OCI-LY1 (cell line): ENCODE measurements around the gene ZNF574.

Source experiments
- H2AFZ ChIP-seq: fragments of 200-600 bp; sonication (generic), shearing (Covaris generic); 2 replicates; pipeline ENCODE4 v1.6.0; 2014; ENCODE audit warnings: antibody characterized with exemption, mild to moderate bottlenecking, low read length
- H3F3A ChIP-seq: fragments of 200-600 bp; sonication (generic), shearing (Covaris generic); 2 replicates; pipeline ENCODE4 v1.6.0; 2014; ENCODE audit warnings: mild to moderate bottlenecking, antibody characterized with exemption, low read length, moderate library complexity; ENCODE audit not compliant: insufficient read depth
- H3K27ac ChIP-seq: fragments of 200-600 bp; sonication (generic); 2 replicates; pipeline ENCODE4 v1.5.1; 2014; ENCODE audit warnings: low read length, mixed run types, mild to moderate bottlenecking, low read depth; ENCODE audit not compliant: poor library complexity, severe bottlenecking
- H3K27me3 ChIP-seq: fragments of 200-600 bp; sonication (generic); 2 replicates; pipeline ENCODE4 v1.6.0; 2014; ENCODE audit warnings: antibody characterized with exemption, mild to moderate bottlenecking, low read length, moderate library complexity; ENCODE audit not compliant: insufficient read depth
- H3K36me3 ChIP-seq: fragments of 200-600 bp; sonication (generic); 2 replicates; pipeline ENCODE4 v1.6.1; 2014; ENCODE audit warnings: mild to moderate bottlenecking, antibody characterized with exemption, low read length, moderate library complexity, mixed read lengths; ENCODE audit not compliant: insufficient read depth
- H3K4me1 ChIP-seq: fragments of 200-600 bp; sonication (generic); 2 replicates; pipeline ENCODE4 v1.5.1; 2014; ENCODE audit warnings: mild to moderate bottlenecking, low read length, moderate library complexity; ENCODE audit not compliant: insufficient read depth, severe bottlenecking
- H3K4me2 ChIP-seq: fragments of 200-600 bp; sonication (generic), shearing (Covaris generic); 2 replicates; pipeline ENCODE4 v1.6.1; 2014; ENCODE audit warnings: low read length
- H3K4me3 ChIP-seq: fragments of 200-600 bp; sonication (generic); 2 replicates; pipeline ENCODE4 v1.5.1; 2014; ENCODE audit warnings: low read length, low read depth, mild to moderate bottlenecking, mixed read lengths; ENCODE audit not compliant: poor library complexity, severe bottlenecking
- H3K79me2 ChIP-seq: fragments of 200-600 bp; shearing (Covaris generic); 2 replicates; pipeline ENCODE4 v1.6.1; 2016; ENCODE audit warnings: mixed run types, low read length, mixed read lengths; ENCODE audit not compliant: insufficient read depth
- H3K9ac ChIP-seq: fragments of 200-600 bp; sonication (generic), shearing (Covaris generic); 2 replicates; pipeline ENCODE4 v1.6.1; 2014; ENCODE audit warnings: mild to moderate bottlenecking, low read length, mixed read lengths
- H3K9me2 ChIP-seq: fragments of 200-600 bp; sonication (generic), shearing (Covaris generic); 2 replicates; pipeline ENCODE4 v1.6.1; 2014; ENCODE audit warnings: low read depth, mild to moderate bottlenecking, low read length, mixed read lengths
- H3K9me3 ChIP-seq: fragments of 200-600 bp; shearing (Covaris generic); 2 replicates; pipeline ENCODE4 v1.6.1; 2014; ENCODE audit warnings: low read length, mixed read lengths
- H4K20me1 ChIP-seq: fragments of 200-600 bp; sonication (generic), shearing (Covaris generic); 2 replicates; pipeline ENCODE4 v1.6.0; 2016; ENCODE audit warnings: mild to moderate bottlenecking, low read length; ENCODE audit not compliant: insufficient read depth
- CTCF ChIP-seq: fragments of 200-600 bp; sonication (generic), shearing (Covaris generic); IDR thresholded peaks from 2 replicates; pipeline ENCODE4 v1.5.1; 2017; ENCODE audit warnings: mild to moderate bottlenecking, antibody characterized with exemption, low read length, moderate library complexity, mixed read lengths
- EZH2 ChIP-seq: fragments of 200-600 bp; sonication (generic), shearing (Covaris generic); IDR thresholded peaks from 2 replicates; pipeline ENCODE4 v1.8.0; 2017; ENCODE audit warnings: borderline replicate concordance, mixed run types, mild to moderate bottlenecking, antibody characterized with exemption, low read length, moderate library complexity, mixed read lengths

The ZNF574 gene

GRCh38 chr19:42124386-42124901 is 48.5 kb downstream of the ZNF574 start:
- Histone ChIP-seq H3K27me3 (no peaks in the 10 kb centered on the region), H3K27ac (no peak overlapping the region), H3K9ac (no peak overlapping the region), H3F3A (peaks cover 4% of the 10 kb centered on the region), H3K79me2 (no peaks in the 10 kb centered on the region), H2AFZ (no peak overlapping the region), H3K9me2 (no peaks in the 10 kb centered on the region), H3K4me1 (peaks cover 46% of the 10 kb centered on the region), H4K20me1 (no peaks in the 10 kb centered on the region), H3K9me3 (0 out of 2 replicates have a peak, but pooled peaks cover 2% of the 10 kb centered on the region), H3K4me2 (no peak overlapping the region), H3K36me3 (peaks cover 10% of the 10 kb centered on the region; the same call in 1 of the 2 replicates), H3K4me3 (no peak overlapping the region)
- no peak for TF ChIP-seq EZH2
- no peak for TF ChIP-seq CTCF

GRCh38 chr19:42125536-42125935 is 49.6 kb downstream of the ZNF574 start:
- H3K36me3 ChIP-seq = peaks cover 10% of the 10 kb centered on the region; the same call in 1 of the 2 replicates
- peaks cover 57% of the 10 kb centered on the region for H3K4me1 ChIP-seq
- no peaks in the 10 kb centered on the region for H3K9me2 ChIP-seq
- no peak for TF ChIP-seq EZH2
- no peak for TF ChIP-seq CTCF
- no peaks in the 10 kb centered on the region for H3K27me3 ChIP-seq
- peaks cover 2% of the 10 kb centered on the region for H3F3A ChIP-seq
- no peak overlapping the region for H3K9ac ChIP-seq
- no peak overlapping the region for H3K4me3 ChIP-seq
- H3K79me2 ChIP-seq = no peaks in the 10 kb centered on the region
- no peaks in the 10 kb centered on the region for H4K20me1 ChIP-seq
- no peak overlapping the region for H3K4me2 ChIP-seq
- H3K27ac ChIP-seq = no peak overlapping the region
- 0 out of 2 replicates have a peak, but pooled peaks cover 2% of the 10 kb centered on the region for H3K9me3 ChIP-seq
- H2AFZ ChIP-seq = no peak overlapping the region

GRCh38 chr19:42126574-42126973 is 50.6 kb downstream of the ZNF574 start:
- no peak overlapping the region for H3K9ac ChIP-seq
- H3K4me3 ChIP-seq = no peak overlapping the region
- peaks cover 57% of the 10 kb centered on the region for H3K4me1 ChIP-seq
- H3K36me3 ChIP-seq = peaks cover 10% of the 10 kb centered on the region; the same call in 1 of the 2 replicates
- H3F3A ChIP-seq = no peaks in the 10 kb centered on the region; the same call in 1 of the 2 replicates
- H3K9me2 ChIP-seq = no peaks in the 10 kb centered on the region
- H3K27me3 ChIP-seq = no peaks in the 10 kb centered on the region
- H3K4me2 ChIP-seq = no peak overlapping the region
- peak overlapping the region; percentile 63 for H3K27ac ChIP-seq
- no peak overlapping the region for H2AFZ ChIP-seq
- H3K79me2 ChIP-seq = 0 out of 2 replicates have a peak, but pooled peaks cover 5% of the 10 kb centered on the region
- H3K9me3 ChIP-seq = 0 out of 2 replicates have a peak, but pooled peaks cover 2% of the 10 kb centered on the region
- no peaks in the 10 kb centered on the region for H4K20me1 ChIP-seq
- TF ChIP-seq CTCF (no peak), EZH2 (no peak)
